Upper lobe of right lung (tissue), 1 donor: ENCODE data around the gene S100B. TPM values are rescaled to one million over a fixed set of nuclear protein-coding genes. Genes with fewer than 3 reads are reported as not detected.

Source experiments
- ATAC-seq: fragments of 200-7000 bp; cut with Tn5 transposase; one replicate; pipeline ENCODE4 v1.9.1; 2020; ENCODE audit warnings: mild to moderate bottlenecking, moderate library complexity
- DNase-seq: peaks from one replicate; pipeline ENCODE4 v3.0.0-alpha.2; 2020
- H3K27ac ChIP-seq: fragments of 200-600 bp; one replicate; pipeline ENCODE4 v1.8.0; 2022
- H3K27me3 ChIP-seq: fragments of 200-600 bp; one replicate; pipeline ENCODE4 v1.8.0; 2022; ENCODE audit warnings: mild to moderate bottlenecking
- H3K36me3 ChIP-seq: fragments of 200-600 bp; one replicate; pipeline ENCODE4 v1.8.0; 2022
- H3K4me1 ChIP-seq: fragments of 200-600 bp; one replicate; pipeline ENCODE4 v1.8.0; 2022
- H3K4me3 ChIP-seq: fragments of 200-600 bp; one replicate; pipeline ENCODE4 v1.8.0; 2022; ENCODE audit warnings: mild to moderate bottlenecking
- H3K9me3 ChIP-seq: fragments of 200-600 bp; one replicate; pipeline ENCODE4 v1.8.0; 2022
- intact Hi-C: fragments of 100-400 bp; cut with DNase I; formaldehyde crosslinking; loops from one replicate; pipeline ENCODE4 v1.11.0; 2022
- total RNA-seq: library from RNA; stranded (reverse); fragmentation: NEBNext Ultra II Directional; extraction: Animal tissue kit (Norgen Biotek cat#: 25700); gene quantifications from one replicate; pipeline ENCODE4 v1.2.1, GENCODE V29; 2021
- TF ChIP-seq, protein P1 (sequence below): fragments of 200-600 bp; IDR thresholded peaks from one replicate; pipeline ENCODE4 v1.8.0; 2022; ENCODE audit warnings: antibody characterized with exemption
- donor health status: DM: no; HTN: yes; CAD: no; lungs with severe emphysema.

Gene S100B
- total RNA-seq, 1 donor from 2014 or later = 4.5 TPM

DNA sequence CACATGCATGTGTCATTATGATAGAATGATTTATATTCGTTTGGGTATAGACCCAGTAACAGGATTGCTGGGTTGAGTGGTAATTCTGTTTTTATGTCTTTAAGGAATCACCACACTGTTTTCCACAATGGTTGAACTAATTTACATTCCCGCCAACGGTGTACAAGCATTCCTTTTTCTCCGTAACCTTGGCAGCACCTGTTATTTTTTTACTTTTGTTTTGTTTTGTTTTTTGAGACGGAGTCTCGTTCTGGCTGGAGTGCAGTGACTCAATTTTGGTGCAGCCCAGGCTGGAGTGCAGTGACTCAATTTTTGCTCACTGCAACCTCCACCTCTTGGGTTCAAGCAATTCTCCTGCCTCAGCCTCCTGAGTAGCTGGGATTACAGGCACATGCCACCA, 8.5 kb upstream of the S100B start:
- Histone ChIP-seq H3K4me1 (no peaks in the 10 kb centered on the region), H3K27ac (no peak overlapping the region), H3K27me3 (no peaks in the 10 kb centered on the region), H3K9me3 (no peaks in the 10 kb centered on the region), H3K4me3 (no peak overlapping the region), H3K36me3 (no peaks in the 10 kb centered on the region)
- no peak for ATAC-seq
- intact Hi-C loops = no loop called here
- TF ChIP-seq, protein P1, sequence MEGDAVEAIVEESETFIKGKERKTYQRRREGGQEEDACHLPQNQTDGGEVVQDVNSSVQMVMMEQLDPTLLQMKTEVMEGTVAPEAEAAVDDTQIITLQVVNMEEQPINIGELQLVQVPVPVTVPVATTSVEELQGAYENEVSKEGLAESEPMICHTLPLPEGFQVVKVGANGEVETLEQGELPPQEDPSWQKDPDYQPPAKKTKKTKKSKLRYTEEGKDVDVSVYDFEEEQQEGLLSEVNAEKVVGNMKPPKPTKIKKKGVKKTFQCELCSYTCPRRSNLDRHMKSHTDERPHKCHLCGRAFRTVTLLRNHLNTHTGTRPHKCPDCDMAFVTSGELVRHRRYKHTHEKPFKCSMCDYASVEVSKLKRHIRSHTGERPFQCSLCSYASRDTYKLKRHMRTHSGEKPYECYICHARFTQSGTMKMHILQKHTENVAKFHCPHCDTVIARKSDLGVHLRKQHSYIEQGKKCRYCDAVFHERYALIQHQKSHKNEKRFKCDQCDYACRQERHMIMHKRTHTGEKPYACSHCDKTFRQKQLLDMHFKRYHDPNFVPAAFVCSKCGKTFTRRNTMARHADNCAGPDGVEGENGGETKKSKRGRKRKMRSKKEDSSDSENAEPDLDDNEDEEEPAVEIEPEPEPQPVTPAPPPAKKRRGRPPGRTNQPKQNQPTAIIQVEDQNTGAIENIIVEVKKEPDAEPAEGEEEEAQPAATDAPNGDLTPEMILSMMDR = no peak
- no peak for DNase-seq

DNA sequence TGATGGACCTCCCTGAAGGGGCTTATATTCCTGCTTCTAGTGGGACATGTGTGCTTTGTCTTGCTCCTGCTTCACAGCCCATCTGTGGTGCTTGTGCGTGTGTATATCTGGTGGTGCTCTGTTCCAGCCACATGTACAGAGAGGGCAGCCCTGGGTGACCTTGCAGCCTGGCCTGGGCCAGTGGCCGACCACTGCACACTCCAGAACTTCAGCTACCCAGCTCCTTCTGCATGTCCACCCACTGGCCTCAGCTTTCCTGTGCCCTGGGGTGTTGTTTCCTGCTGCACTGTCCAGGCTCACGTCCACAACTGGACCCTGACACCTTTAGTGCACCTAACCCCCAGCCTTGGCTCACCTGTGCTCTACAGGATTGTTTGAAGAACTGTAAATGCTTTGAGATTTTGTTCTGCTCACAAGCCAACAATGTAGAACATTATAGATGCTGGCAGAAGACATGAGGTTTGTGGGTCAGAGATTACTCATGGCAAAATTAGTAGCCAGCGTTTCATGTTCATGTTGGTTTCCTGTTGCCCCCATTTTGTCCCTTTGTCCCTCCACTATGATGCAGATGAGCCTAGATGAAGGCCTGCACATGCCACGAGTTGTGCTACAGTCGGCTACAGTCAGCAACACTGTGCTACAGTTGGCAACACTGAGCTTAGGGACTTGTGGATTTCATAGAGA, 5.3 kb upstream of the S100B start:
- Histone ChIP-seq H3K27ac (no peak overlapping the region), H3K9me3 (no peaks in the 10 kb centered on the region), H3K27me3 (no peaks in the 10 kb centered on the region), H3K4me1 (peaks cover 15% of the 10 kb centered on the region), H3K36me3 (no peaks in the 10 kb centered on the region), H3K4me3 (no peak overlapping the region)
- intact Hi-C loops = no loop called here
- ATAC-seq (no peak), DNase-seq (no peak)
- TF ChIP-seq, protein P1 = no peak

DNA sequence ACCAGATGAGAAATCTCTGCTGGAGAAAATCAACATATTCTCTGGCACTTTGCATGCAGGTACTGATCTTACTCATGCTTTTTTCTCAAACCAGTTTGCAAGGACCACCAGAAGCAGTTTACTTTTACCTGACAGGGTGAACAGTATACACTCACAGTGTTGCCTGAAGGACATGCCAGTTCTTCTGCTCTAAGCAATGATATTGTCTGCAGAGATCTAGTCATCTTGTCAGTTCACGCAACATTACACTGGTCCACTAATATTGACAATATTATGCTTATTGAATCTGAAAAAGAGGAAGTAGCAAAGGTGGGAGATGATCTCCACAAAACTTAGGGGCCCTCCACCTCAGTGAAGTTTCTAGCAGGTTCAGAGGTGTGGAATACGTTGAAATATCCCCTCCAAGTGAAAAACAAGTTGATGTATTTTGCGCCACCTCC, 3.8 kb upstream of the S100B start:
- Histone ChIP-seq H3K4me1 (peaks cover 15% of the 10 kb centered on the region), H3K27me3 (no peaks in the 10 kb centered on the region), H3K27ac (no peak overlapping the region), H3K36me3 (no peaks in the 10 kb centered on the region), H3K9me3 (no peaks in the 10 kb centered on the region), H3K4me3 (no peak overlapping the region)
- ATAC-seq (no peak), DNase-seq (no peak)
- TF ChIP-seq, protein P1 = no peak
- intact Hi-C loops = no loop called here

DNA sequence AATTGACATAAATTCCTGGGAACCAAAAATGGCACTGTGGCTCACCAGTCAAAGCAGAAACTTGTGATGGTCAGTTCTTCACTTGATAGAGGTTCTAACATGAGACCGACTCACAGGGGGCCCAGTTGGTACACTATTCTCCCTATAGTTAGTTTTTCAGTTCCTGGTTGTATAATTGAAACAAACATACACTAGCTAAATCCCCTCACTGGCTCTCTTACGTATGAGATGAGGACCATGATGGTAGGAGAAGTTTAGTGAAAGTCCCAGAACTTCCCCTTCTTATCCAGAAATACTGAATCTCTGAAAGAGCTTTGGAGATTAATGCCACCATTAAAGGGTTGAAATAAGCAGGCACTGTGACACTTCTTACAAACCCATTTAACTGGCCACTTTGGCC, 2.8 kb upstream of the S100B start:
- peaks cover 15% of the 10 kb centered on the region for H3K4me1 ChIP-seq
- H3K27me3 ChIP-seq = no peaks in the 10 kb centered on the region
- DNase-seq (no peak), ATAC-seq (no peak)
- H3K36me3 ChIP-seq = no peaks in the 10 kb centered on the region
- H3K9me3 ChIP-seq = no peaks in the 10 kb centered on the region
- TF ChIP-seq, protein P1 = no peak
- H3K4me3 ChIP-seq = no peak overlapping the region
- no peak overlapping the region for H3K27ac ChIP-seq
- intact Hi-C loops = no loop called here

DNA sequence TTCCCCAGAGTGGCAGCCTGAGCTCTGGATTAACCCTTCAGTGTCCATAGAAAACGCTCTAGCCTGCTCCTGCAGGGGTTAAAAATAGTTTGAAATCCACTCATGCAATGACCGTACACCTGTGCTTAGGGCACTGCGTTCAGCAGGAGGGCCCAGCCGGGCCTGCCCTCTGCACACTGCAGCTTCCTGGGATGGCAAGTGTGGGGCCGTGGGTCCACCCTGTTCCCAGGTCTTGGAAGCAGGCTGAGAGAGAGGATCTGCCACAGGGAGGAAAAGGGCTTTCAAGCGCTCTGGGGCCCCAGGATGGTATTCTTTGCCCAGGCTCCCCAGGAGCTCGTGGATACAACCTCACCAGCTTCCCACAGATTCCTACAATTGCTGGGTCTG, 1.5 kb upstream of the S100B start:
- DNase-seq = peak; percentile 57
- TF ChIP-seq, protein P1 = no peak
- Histone ChIP-seq H3K4me1 (peaks cover 15% of the 10 kb centered on the region), H3K27me3 (no peaks in the 10 kb centered on the region), H3K36me3 (no peaks in the 10 kb centered on the region), H3K27ac (peak overlapping the region; percentile 25), H3K4me3 (no peak overlapping the region), H3K9me3 (no peaks in the 10 kb centered on the region)
- ATAC-seq = no peak
- intact Hi-C loops = no loop called here
